Liver (tissue), 3 donors: Measurements from ENCODE around the gene GRK5.

Experiments
- FOXA1 ChIP-seq: IDR thresholded peaks from 2 replicates; pipeline ENCODE4 v1.6.1; 2016; ENCODE audit warnings: antibody characterized with exemption
- GABPA ChIP-seq, 2 donors: IDR thresholded peaks in 1 of 2; conservative IDR thresholded peaks in 1 of 2; 2 replicates each; pipeline ENCODE4 v1.6.1; 2016; ENCODE audit warnings: antibody characterized with exemption in 2 of 2, mild to moderate bottlenecking in 1 of 2, moderate library complexity in 1 of 2
- REST ChIP-seq: IDR thresholded peaks from 2 replicates; pipeline ENCODE4 v1.6.1; 2016; ENCODE audit warnings: antibody characterized with exemption, mild to moderate bottlenecking
- RXRA ChIP-seq, 2 donors: IDR thresholded peaks; 2 replicates each; pipeline ENCODE4 v1.6.1; 2017 to 2018; ENCODE audit warnings: antibody characterized with exemption in 2 of 2, mild to moderate bottlenecking in 1 of 2
- TAF1 ChIP-seq: conservative IDR thresholded peaks from 2 replicates; pipeline ENCODE4 v1.6.1; 2016; ENCODE audit warnings: antibody characterized with exemption, mild to moderate bottlenecking
- YY1 ChIP-seq: IDR thresholded peaks from 2 replicates; pipeline ENCODE4 v1.6.1; 2016; ENCODE audit warnings: antibody characterized with exemption, mild to moderate bottlenecking
- TF ChIP-seq, protein P1 (sequence below): fragments of 150-350 bp; IDR thresholded peaks from 2 replicates; pipeline ENCODE4 v1.5.1; 2017; ENCODE audit warnings: improper control_type of control experiment, low read depth, low read length; ENCODE audit not compliant: missing input control
- donor health status: healthy.
- donor health status: healthy.

- TF ChIP-seq, protein P1, sequence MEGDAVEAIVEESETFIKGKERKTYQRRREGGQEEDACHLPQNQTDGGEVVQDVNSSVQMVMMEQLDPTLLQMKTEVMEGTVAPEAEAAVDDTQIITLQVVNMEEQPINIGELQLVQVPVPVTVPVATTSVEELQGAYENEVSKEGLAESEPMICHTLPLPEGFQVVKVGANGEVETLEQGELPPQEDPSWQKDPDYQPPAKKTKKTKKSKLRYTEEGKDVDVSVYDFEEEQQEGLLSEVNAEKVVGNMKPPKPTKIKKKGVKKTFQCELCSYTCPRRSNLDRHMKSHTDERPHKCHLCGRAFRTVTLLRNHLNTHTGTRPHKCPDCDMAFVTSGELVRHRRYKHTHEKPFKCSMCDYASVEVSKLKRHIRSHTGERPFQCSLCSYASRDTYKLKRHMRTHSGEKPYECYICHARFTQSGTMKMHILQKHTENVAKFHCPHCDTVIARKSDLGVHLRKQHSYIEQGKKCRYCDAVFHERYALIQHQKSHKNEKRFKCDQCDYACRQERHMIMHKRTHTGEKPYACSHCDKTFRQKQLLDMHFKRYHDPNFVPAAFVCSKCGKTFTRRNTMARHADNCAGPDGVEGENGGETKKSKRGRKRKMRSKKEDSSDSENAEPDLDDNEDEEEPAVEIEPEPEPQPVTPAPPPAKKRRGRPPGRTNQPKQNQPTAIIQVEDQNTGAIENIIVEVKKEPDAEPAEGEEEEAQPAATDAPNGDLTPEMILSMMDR: no peak
- no peak for TF ChIP-seq TAF1
- no peak for TF ChIP-seq FOXA1
- TF ChIP-seq REST: no peak
- TF ChIP-seq RXRA (IDR thresholded peaks at IDR 0.05): no peak
- TF ChIP-seq GABPA (IDR thresholded peaks at IDR 0.05 in 1 of 2, conservative IDR thresholded peaks at IDR 0.05 in 1 of 2): no peak
- no peak for TF ChIP-seq YY1
These were observed 187.4 kb downstream of the GRK5 start for GRCh38 chr10:119394657-119395279.
